ENCODE measurements around the gene RHOA. TPM values are rescaled to one million over a fixed set of nuclear protein-coding genes. Genes with fewer than 3 reads are reported as not detected.

Gene RHOA
- total RNA-seq, 3 donors from 2014 or later (not counting 1 experiment from before 2014, with no cell fraction given), result 342 to 372 (median 370) TPM

GRCh38 chr3:49341996-49342395 is 69.8 kb downstream of the RHOA start:
- no peaks in the 10 kb centered on the region for H3K9me3 ChIP-seq (ENCODE audit: control insufficient read depth, insufficient read depth, low read length)
- H3K36me3 Mint-ChIP-seq, result no peaks in the 10 kb centered on the region
- peak overlapping the region; percentile 32 for H3K27ac ChIP-seq (ENCODE audit: low read length)
- WGBS (ENCODE audit: insufficient coverage), result 86% methylated on average over 3 of the region's 6 CpGs
- H3K27me3 Mint-ChIP-seq (ENCODE audit: low read depth in 2 of 2), result no peaks in the 10 kb centered on the region
- peak overlapping the region; percentile 22 for H3K4me3 Mint-ChIP-seq
- peak overlapping the region; percentile 84 to 97 for H3K27ac Mint-ChIP-seq
- ATAC-seq (no peak), DNase-seq (no peak)
- H3K36me3 ChIP-seq (ENCODE audit: control insufficient read depth, insufficient read depth, low read length), result no peaks in the 10 kb centered on the region
- H3K4me3 ChIP-seq (ENCODE audit: low read length), result no peak overlapping the region
- H3K9me3 Mint-ChIP-seq, result no peaks in the 10 kb centered on the region
- H3K27me3 ChIP-seq (ENCODE audit: control insufficient read depth, insufficient read depth, low read length), result no peaks in the 10 kb centered on the region
- H3K4me1 ChIP-seq (ENCODE audit: control insufficient read depth, insufficient read depth, low read length), result peaks cover 51% of the 10 kb centered on the region
- intact Hi-C loops (cut with micrococcal nuclease), result no loop called here
- no peak for TF ChIP-seq CTCF (IDR thresholded peaks at IDR 0.05)
- peaks cover 26 to 40% of the 10 kb centered on the region in 2 donors for H3K4me1 Mint-ChIP-seq

- DNase-seq (peak; percentile 79 to 96), ATAC-seq (peak; percentile 88 to 98 (median 91))
- Mint-ChIP-seq H3K9me3 (no peaks in the 10 kb centered on the region), H3K4me3 (peak within 1 kb of the TSS; percentile 91), H3K27ac (peak within 1 kb of the TSS; percentile 97 to 100), H3K4me1 (peaks cover 32 to 42% of the 10 kb centered on the region in 2 donors), H3K36me3 (peaks cover 5% of the 10 kb centered on the region), H3K27me3 (ENCODE audit: low read depth in 2 of 2) (no peaks in the 10 kb centered on the region)
- H3K9me3 ChIP-seq (ENCODE audit: control insufficient read depth, insufficient read depth, low read length), result no peaks in the 10 kb centered on the region
- peak; percentile 49 for TF ChIP-seq CTCF (IDR thresholded peaks at IDR 0.05)
- peak within 1 kb of the TSS; percentile 88 for H3K4me3 ChIP-seq (ENCODE audit: low read length)
- peaks cover 51% of the 10 kb centered on the region for H3K4me1 ChIP-seq (ENCODE audit: control insufficient read depth, insufficient read depth, low read length)
- H3K27ac ChIP-seq (ENCODE audit: low read length), result peak within 1 kb of the TSS; percentile 96
- intact Hi-C loops (cut with micrococcal nuclease), result loop anchor here (1.0 kb wide), 3 partner anchors 72 to 130 kb away; partner anchors contain the start of genes DAG1 and TCTA
- H3K36me3 ChIP-seq (ENCODE audit: control insufficient read depth, insufficient read depth, low read length), result peaks cover 8% of the 10 kb centered on the region
- no peaks in the 10 kb centered on the region for H3K27me3 ChIP-seq (ENCODE audit: control insufficient read depth, insufficient read depth, low read length)
- WGBS (ENCODE audit: insufficient coverage), result under 1% methylated on average over 70 of the region's 70 CpGs
These were observed 71.6 kb downstream of the RHOA start, which contains the start of gene USP4 for GRCh38 chr3:49339941-49340800. TSS of gene USP4 (minus strand) at chr3:49340053. CDS start at chr3:49340024, 29 bp downstream.

- no peak for TF ChIP-seq CTCF (IDR thresholded peaks at IDR 0.05)
- Histone ChIP-seq H3K27ac (ENCODE audit: low read length) (peak overlapping the region; percentile 96), H3K36me3 (ENCODE audit: control insufficient read depth, insufficient read depth, low read length) (peaks cover 13% of the 10 kb centered on the region), H3K4me1 (ENCODE audit: control insufficient read depth, insufficient read depth, low read length) (peaks cover 48% of the 10 kb centered on the region), H3K27me3 (ENCODE audit: control insufficient read depth, insufficient read depth, low read length) (no peaks in the 10 kb centered on the region), H3K4me3 (ENCODE audit: low read length) (peak overlapping the region; percentile 88), H3K9me3 (ENCODE audit: control insufficient read depth, insufficient read depth, low read length) (no peaks in the 10 kb centered on the region)
- peaks cover 10% of the 10 kb centered on the region for H3K36me3 Mint-ChIP-seq
- H3K9me3 Mint-ChIP-seq, result no peaks in the 10 kb centered on the region
- peak overlapping the region; percentile 97 to 100 for H3K27ac Mint-ChIP-seq
- DNase-seq, result no peak
- peaks cover 36 to 40% of the 10 kb centered on the region in 2 donors for H3K4me1 Mint-ChIP-seq
- ATAC-seq, result peak in 1 of 3 donors; percentile 6
- intact Hi-C loops (cut with micrococcal nuclease), result no loop called here
- H3K4me3 Mint-ChIP-seq, result peak overlapping the region; percentile 91
- H3K27me3 Mint-ChIP-seq (ENCODE audit: low read depth in 2 of 2), result no peaks in the 10 kb centered on the region
- WGBS (ENCODE audit: insufficient coverage), result under 1% methylated on average over 17 of the region's 17 CpGs
These were observed 72.2 kb downstream of the RHOA start for GRCh38 chr3:49339581-49339940.
